GM21515 (cell line): Measurements from ENCODE around the gene DHRS12.

Experiments used
- ATAC-seq: cut with Tn5 transposase; IDR thresholded peaks from one replicate; pipeline ENCODE4 v1.9.1; 2021; ENCODE audit not compliant: unreplicated experiment

Gene DHRS12

DNA sequence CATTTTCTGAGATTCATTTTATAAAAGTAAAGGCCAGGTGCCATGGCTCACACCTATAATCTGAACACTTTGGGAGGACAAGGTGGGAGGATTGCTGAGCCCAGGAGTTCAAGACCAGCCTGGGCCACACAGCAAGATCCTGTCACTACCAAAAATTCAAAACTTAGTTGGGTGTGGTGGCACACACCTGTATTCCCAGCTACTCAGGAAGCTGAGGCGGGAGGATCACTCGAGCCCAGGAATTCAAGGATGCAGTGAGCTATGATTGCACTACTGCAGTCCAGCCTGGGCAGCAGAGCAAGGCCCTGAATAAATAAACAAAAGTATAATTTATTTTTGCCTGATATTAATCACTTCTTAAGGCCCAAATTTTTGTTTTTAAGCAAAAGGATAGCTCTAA is 40.5 kb downstream of the DHRS12 start:
- no peak for ATAC-seq

- ATAC-seq, result no peak
Measured at GRCh38 chr13:51761643-51762350, 42.2 kb downstream of the DHRS12 start.

- ATAC-seq, result no peak
Measured at GRCh38 chr13:51760592-51760991, 43.4 kb downstream of the DHRS12 start.

GRCh38 chr13:51759240-51759639 is 44.7 kb downstream of the DHRS12 start:
- no peak for ATAC-seq

GRCh38 chr13:51758691-51759090 is 45.3 kb downstream of the DHRS12 start:
- no peak for ATAC-seq

GRCh38 chr13:51756651-51757050 is 47.3 kb downstream of the DHRS12 start:
- ATAC-seq, result no peak

- no peak for ATAC-seq
Measured at GRCh38 chr13:51747438-51748434, 56.2 kb downstream of the DHRS12 start.

DNA sequence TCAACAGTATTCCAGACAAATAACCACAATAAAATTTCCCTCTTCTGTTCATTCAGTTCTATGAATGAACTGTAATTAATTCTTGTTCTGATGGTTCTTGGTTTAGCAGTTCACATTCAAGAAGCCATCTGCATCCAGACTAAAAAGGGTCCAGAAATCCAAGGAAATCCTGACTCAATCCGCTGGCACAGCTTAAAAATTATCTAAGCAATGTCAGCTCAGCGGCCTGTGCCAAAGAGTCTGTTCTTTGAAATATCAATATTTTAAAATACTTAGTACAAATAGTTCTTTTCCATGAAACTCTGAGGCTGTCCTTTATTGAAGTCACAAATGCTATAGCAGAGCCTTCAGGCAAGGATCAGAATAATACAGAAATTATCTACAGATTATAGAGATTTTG is 57.2 kb downstream of the DHRS12 start:
- no peak for ATAC-seq

DNA sequence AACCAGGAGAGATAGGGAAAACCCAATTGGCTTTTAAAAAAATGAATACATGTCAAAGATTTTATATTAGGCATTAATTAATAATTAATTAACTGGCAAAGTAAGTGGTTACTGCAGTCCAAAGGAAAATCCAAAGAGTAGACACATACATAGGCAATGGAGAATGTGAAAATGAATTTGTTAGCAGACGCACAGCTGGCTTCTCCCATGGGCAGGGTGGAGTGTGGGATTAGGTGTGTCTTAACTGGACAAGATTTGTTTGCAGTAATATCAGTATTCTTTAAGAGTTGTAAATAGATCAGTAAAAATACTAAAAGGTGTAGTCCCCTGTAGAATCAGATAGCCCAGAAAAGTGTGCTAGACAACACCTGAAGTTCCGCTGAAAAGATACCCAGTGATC is 58.7 kb downstream of the DHRS12 start:
- no peak for ATAC-seq

DNA sequence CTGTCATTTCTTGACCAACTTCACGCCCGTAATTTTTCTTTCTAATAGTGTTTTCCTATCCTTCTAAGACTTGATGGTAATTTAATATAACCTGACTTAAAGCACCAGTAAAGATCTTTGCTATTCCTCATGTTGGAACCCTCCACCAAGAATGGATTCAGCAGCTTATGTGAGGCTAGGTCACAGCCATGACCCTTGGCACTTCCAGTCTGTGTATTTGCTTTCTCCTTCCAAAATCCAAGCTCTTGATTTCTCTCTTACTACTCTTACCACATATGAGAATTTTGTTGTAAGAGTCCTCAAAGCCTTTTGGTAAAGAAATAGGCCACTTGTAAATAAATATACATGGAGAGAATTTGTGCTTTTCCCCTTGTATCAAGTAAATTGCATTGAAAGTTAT is 61.4 kb downstream of the DHRS12 start:
- no peak for ATAC-seq

GRCh38 chr13:51742031-51742430 is 61.9 kb downstream of the DHRS12 start:
- no peak for ATAC-seq

DNA sequence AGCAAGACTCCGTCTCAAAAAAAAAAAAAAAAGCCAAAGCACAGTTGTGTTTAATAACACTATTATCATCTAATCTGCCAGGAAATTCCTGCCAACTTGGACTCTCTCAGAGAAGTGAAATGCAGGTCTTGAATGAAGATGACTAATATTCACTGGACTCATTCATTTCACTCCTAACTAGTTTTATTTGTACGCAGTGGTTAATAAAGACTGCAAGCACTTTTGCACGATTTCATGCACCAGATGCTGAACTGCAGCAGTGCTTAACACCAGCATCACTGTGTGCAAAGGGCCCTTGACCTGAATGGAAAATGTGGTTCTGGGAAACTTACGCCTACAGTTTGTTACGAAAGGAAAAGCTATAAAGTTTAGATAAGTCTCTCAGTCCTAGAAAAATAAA is 63.3 kb downstream of the DHRS12 start:
- ATAC-seq, result no peak

DNA sequence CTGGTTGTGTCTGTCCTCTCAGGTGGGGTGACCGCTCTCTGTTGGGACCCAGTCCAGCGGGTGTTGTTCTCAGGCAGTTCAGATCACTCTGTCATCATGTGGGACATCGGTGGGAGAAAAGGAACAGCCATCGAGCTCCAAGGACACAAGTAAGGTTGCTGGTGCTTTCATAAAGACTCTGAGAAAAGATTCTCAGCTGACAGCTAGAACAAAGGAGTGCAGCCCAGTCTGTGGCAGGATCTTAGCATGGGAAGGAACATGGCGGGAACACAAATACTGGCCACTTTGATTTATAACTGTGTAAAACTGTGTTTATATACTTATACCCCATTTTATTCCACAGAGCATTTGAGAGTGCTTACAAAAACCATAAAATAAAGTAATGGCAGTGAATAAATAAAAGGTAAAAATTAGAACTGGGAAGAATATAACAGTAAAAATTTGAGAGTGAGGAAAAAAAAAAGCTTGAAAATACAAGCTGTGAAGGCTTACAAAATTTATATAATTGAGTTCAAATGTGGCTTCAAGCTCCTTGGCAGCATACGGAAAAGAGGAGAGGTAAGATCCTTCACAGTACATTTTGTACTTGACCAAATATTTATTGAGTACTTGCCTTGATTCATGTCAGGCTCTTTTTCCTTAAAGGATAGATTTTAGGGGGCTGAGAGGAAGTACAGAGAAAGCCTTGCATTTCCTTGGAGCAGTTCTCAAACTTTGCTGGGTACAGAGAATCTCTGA is 64.8 kb downstream of the DHRS12 start:
- ATAC-seq, result no peak

DNA sequence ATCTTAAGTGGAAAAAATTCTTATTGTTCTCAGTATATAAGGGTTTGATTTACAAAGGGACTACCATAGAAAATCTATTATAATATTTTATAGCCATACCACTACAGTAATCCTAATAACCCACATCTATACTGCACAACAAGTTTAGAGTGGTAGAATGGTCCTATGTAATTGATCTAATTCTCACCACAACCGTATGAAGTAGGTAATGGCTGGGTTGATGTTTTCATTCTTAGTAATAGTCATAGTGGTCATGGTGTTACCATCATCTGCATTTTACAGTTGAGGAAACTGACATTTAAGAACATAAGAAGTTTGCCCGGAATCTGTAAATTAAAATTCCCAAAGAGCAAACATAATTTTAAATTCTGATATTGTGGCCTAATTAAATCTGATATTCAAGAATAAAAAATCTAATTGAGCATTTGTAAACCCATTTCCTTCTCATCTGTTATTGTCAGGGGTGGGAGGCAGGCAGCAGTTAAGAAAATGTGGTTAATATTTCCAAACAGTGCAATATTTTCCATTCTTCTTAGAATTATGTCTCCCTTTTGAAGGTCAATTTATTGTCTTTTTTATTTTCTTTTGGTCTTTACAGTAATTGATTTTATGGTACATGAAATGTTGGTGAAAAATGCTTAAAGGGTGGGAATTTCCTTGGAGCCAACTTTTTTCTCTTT is 65.6 kb downstream of the DHRS12 start:
- ATAC-seq, result no peak

DNA sequence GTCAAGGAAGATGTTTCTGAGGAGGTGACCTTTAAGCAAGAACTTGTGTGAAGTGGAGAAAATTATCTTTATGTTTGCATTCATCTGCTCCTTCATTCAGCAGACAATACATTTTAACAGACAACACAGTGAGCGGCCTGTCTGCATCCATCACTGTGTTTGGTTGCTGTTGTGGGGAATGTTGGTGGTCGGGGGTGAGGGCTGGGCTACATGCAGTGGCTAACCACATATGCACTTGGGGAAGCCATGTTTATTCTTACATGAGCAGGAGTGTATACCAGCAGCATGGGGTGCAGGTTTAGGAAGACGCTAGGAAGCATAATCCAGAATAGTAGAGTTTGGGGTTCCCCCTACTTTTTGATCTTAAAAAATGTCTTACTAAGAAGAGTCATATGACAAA is 66.4 kb downstream of the DHRS12 start:
- ATAC-seq, result no peak

DNA sequence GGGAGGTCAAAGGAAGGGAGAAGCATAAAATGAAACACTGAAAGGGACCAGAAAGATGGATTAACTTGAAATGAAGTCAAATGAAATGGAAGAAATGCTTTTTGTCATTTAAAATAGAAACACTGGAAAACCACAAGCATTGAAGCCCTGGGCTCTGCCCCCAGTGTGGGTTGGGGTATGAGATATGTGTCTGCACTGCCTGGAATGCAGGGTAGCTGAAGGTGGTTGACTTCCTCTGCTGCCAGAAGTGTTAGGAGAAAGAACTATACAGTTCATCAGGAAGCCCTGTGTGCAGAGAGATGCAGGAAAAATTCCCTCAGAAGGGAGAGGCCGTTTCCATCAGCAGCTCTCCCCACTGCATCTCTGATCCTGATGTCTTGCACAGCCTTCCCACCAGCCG is 69.2 kb downstream of the DHRS12 start:
- no peak for ATAC-seq

- no peak for ATAC-seq
Measured at GRCh38 chr13:51733374-51734298, 70.3 kb downstream of the DHRS12 start.

DNA sequence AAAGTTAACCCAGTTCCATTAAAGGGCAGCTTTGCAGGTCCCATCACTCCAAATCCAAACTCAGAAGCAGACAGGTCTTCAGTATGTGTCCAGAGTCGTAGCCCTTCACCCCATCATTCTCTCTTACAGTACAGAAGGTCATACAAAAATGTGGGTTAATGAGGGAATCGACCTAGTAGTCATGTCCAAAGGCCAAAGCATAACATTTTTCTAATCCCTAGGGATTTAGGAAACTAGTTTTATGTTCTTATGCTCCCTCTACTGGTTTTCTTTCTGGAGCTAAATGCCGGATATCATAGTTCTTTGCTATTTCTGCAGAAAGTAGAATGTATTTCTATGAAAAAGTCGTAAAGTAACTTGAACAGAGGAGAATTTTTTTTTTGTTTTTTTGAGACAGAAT is 72.2 kb downstream of the DHRS12 start:
- ATAC-seq, result no peak

GRCh38 chr13:51730927-51731326 is 73.0 kb downstream of the DHRS12 start:
- no peak for ATAC-seq
